Panc1 (cell line): ENCODE measurements around the gene CCDC200. TPM values are rescaled to one million over a fixed set of nuclear protein-coding genes. Genes with fewer than 3 reads are reported as not detected.

ENCODE experiments used
- ATAC-seq: fragments of 200-7000 bp; cut with Tn5 transposase; 2 replicates; pipeline ENCODE4 v1.9.1; 2020; ENCODE audit warnings: mild to moderate bottlenecking, moderate library complexity
- BruUV-seq: library from RNA; stranded (reverse); fragments of 400-500 nt; replicated peaks from 2 replicates; lab custom pipeline; 2021; lab: Mats Ljungman, UMichigan
- CTCF ChIA-PET: fragments of 300-600 bp; sonication (Branson Sonifier 250); formaldehyde crosslinking; loops from one replicate; lab custom pipeline; 2022; ENCODE audit warnings: antibody characterized with exemption; lab: Charles Lee
- POLR2A ChIA-PET: fragments of 300-600 bp; sonication (Branson Sonifier 250); formaldehyde crosslinking; loops from one replicate; lab custom pipeline; 2022; ENCODE audit warnings: antibody characterized with exemption; lab: Charles Lee
- DNase-seq: peaks from one replicate; pipeline ENCODE4 v3.0.0-alpha.2; 2010; ENCODE audit warnings: low read depth, low spot score
- H3K27ac ChIP-seq: 2 replicates; pipeline ENCODE4 v1.5.1; 2011; ENCODE audit warnings: mild to moderate bottlenecking, low read length, inconsistent platforms
- H3K27me3 ChIP-seq: fragments of 200-500 bp; sonication (Bioruptor generic); 2 replicates; pipeline ENCODE4 v1.6.0; 2014; ENCODE audit warnings: low read length, inconsistent platforms; ENCODE audit not compliant: control insufficient read depth, insufficient read depth
- H3K36me3 ChIP-seq: fragments of 200-500 bp; sonication (Bioruptor generic); 2 replicates; pipeline ENCODE4 v1.5.1; 2014; ENCODE audit warnings: inconsistent platforms, mild to moderate bottlenecking, low read length, moderate library complexity; ENCODE audit not compliant: control insufficient read depth, insufficient read depth
- H3K4me1 ChIP-seq: 2 replicates; pipeline ENCODE4 v1.5.1; 2011; ENCODE audit warnings: inconsistent platforms, mild to moderate bottlenecking, low read length, moderate library complexity; ENCODE audit not compliant: control insufficient read depth, insufficient read depth
- H3K4me3 ChIP-seq, 2 experiments: 2 replicates each; pipeline ENCODE4 v1.5.1; 2011 to 2012; ENCODE audit warnings: low read depth in 2 of 2, low read length in 2 of 2, mild to moderate bottlenecking in 2 of 2, inconsistent platforms in 1 of 2, moderate library complexity in 1 of 2
- H3K9me3 ChIP-seq: fragments of 200-500 bp; sonication (Bioruptor generic); 2 replicates; pipeline ENCODE4 v1.5.1; 2014; ENCODE audit warnings: low read depth, mild to moderate bottlenecking, inconsistent platforms, low read length, moderate library complexity; ENCODE audit not compliant: control insufficient read depth, insufficient read depth
- CTCF ChIP-seq: fragments of 450-650 bp; IDR thresholded peaks from 2 replicates; pipeline ENCODE4 v1.5.1; 2017; ENCODE audit warnings: mild to moderate bottlenecking
- POLR2AphosphoS5 ChIP-seq: IDR thresholded peaks from 2 replicates; pipeline ENCODE4 v1.6.1; 2012; ENCODE audit warnings: mild to moderate bottlenecking, low read depth, low read length, moderate library complexity
- SIN3A ChIP-seq: IDR thresholded peaks from 2 replicates; pipeline ENCODE4 v1.6.1; 2012; ENCODE audit warnings: low read depth, mild to moderate bottlenecking, low read length, moderate library complexity, borderline replicate concordance; ENCODE audit not compliant: insufficient read depth
- TCF7L2 ChIP-seq: IDR thresholded peaks from 2 replicates; pipeline ENCODE4 v1.6.1; 2011; ENCODE audit warnings: mild to moderate bottlenecking, low read depth, low read length, inconsistent platforms
- in situ Hi-C: cut with HindIII; loops from 2 replicates; pipeline ENCODE4 v1.10.0; 2016; ENCODE audit warnings: low sequenced_read_pairs, low pct_unique_long_range_greater_than_20kb
- intact Hi-C: fragments of 100-400 bp; cut with micrococcal nuclease; formaldehyde crosslinking; loops from one replicate; pipeline ENCODE4 v1.10.0; 2022; ENCODE audit not compliant: unreplicated experiment
- total RNA-seq: library from RNA; stranded (reverse); gene quantifications from one replicate; pipeline ENCODE4 v1.2.1, GENCODE V29; 2021; ENCODE audit not compliant: unreplicated experiment
- TF ChIP-seq, protein P1 (sequence below), 2 experiments: IDR thresholded peaks; 2 replicates each; pipeline ENCODE4 v1.6.1; 2011 to 2012; ENCODE audit warnings: low read depth in 2 of 2, control low read depth in 1 of 2, low read length in 1 of 2, mild to moderate bottlenecking in 1 of 2, moderate library complexity in 1 of 2; ENCODE audit not compliant: insufficient read depth in 1 of 2

CCDC200 gene
- total RNA-seq, 1 experiment from 2014 or later = not detected

DNA sequence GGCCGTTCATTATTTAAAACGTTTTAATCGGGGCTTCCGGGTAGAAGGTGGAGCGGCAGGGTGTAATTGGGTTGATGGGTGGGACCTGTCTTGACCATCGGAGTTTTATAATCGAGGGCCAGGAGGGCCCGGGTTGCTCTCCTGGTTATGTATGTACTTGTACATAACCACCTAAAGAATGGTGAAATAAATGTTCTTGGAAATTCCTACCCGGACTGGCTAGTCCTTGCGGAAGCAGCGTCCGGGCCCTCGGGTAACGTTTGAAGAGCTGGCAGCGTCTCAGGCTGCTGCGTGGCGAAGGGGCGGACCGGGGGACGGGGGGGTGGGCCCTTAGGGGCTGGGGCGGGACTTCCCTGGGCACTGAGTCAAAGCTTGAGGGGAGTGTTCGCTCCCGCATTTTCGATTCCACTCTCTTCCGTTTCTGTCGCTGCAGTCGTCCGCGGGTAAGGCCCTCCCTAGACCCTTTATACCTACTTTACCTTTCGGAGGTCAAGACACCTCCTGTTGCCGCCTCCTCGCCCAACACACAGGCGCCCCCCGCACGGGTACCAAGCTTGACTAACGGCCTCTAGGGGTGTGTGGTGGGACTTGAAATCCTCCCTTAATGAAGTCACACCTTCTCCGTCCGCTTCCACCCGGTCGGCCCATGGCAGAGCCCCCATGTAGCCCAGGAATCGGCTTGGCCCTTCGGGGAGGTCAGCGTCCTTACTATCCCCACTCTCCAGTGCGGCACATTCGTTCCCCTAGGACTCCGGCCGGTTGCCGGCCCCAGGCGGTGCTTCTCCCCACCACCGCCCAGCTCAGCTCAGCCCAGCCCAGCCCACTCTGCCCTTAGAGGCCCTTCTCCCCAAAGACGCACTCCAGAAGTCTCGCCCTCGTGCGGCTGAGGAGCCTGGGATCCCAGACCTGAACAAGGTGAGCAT is 16.7 kb downstream of the CCDC200 start, which contains the start of gene TMEM106A:
Gene TMEM106A (plus strand): TSS at position 396 of the 923 bp plus-strand sequence. CDS start 1,167 bp downstream, outside the sequence.
- peak within 1 kb of the TSS; percentile 52 to 74 for H3K4me3 ChIP-seq
- CTCF ChIA-PET = interaction anchor here (0.5 kb wide), 1 partner anchor 40 kb away, joined by 3 read pairs; no protein-coding TSS in a partner anchor
- TF ChIP-seq POLR2AphosphoS5 (peak; percentile 66; the same call in 1 of the 2 replicates), SIN3A (0 out of 2 replicates have a peak, but pooled peaks have one; percentile 40)
- TF ChIP-seq, protein P1, sequence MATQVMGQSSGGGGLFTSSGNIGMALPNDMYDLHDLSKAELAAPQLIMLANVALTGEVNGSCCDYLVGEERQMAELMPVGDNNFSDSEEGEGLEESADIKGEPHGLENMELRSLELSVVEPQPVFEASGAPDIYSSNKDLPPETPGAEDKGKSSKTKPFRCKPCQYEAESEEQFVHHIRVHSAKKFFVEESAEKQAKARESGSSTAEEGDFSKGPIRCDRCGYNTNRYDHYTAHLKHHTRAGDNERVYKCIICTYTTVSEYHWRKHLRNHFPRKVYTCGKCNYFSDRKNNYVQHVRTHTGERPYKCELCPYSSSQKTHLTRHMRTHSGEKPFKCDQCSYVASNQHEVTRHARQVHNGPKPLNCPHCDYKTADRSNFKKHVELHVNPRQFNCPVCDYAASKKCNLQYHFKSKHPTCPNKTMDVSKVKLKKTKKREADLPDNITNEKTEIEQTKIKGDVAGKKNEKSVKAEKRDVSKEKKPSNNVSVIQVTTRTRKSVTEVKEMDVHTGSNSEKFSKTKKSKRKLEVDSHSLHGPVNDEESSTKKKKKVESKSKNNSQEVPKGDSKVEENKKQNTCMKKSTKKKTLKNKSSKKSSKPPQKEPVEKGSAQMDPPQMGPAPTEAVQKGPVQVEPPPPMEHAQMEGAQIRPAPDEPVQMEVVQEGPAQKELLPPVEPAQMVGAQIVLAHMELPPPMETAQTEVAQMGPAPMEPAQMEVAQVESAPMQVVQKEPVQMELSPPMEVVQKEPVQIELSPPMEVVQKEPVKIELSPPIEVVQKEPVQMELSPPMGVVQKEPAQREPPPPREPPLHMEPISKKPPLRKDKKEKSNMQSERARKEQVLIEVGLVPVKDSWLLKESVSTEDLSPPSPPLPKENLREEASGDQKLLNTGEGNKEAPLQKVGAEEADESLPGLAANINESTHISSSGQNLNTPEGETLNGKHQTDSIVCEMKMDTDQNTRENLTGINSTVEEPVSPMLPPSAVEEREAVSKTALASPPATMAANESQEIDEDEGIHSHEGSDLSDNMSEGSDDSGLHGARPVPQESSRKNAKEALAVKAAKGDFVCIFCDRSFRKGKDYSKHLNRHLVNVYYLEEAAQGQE (IDR thresholded peaks at IDR 0.05; ENCODE audit: insufficient read depth in 1 of 2, low read depth in 2 of 2, low read length in 1 of 2) = no peak
- H3K4me1 ChIP-seq = peaks cover 11% of the 10 kb centered on the region
- intact Hi-C loops (no loop called here), in situ Hi-C loops (no loop called here)
- H3K27me3 ChIP-seq = no peaks in the 10 kb centered on the region
- no peaks in the 10 kb centered on the region; the same call in 1 of the 2 replicates for H3K36me3 ChIP-seq
- no TSS peak for BruUV-seq
- no peaks in the 10 kb centered on the region for H3K9me3 ChIP-seq
- DNase-seq (no peak), ATAC-seq (peak; percentile 96)
- POLR2A ChIA-PET = interaction anchor here (0.5 to 0.7 kb wide), 2 partner anchors 82 to 104 kb away, joined by 3 to 4 read pairs; no protein-coding TSS in a partner anchor
- peak within 1 kb of the TSS; percentile 90 for H3K27ac ChIP-seq

- no peak for ATAC-seq
These were observed 17.3 kb downstream of the CCDC200 start for GRCh38 chr17:43211123-43211479.

More at GRCh38 chr17:43211123-43211479, 17.3 kb downstream of the CCDC200 start:
- Histone ChIP-seq H3K4me1 (peaks cover 11% of the 10 kb centered on the region), H3K36me3 (no peaks in the 10 kb centered on the region; the same call in 1 of the 2 replicates), H3K27ac (peak overlapping the region; percentile 90), H3K9me3 (no peaks in the 10 kb centered on the region), H3K4me3 (peak overlapping the region; percentile 52 to 74), H3K27me3 (no peaks in the 10 kb centered on the region)
- POLR2A ChIA-PET = no interaction called here
- no peak for TF ChIP-seq SIN3A
- TF ChIP-seq POLR2AphosphoS5 = no peak
- no peak for TF ChIP-seq TCF7L2
- TF ChIP-seq, protein P1 (IDR thresholded peaks at IDR 0.05; ENCODE audit: insufficient read depth in 1 of 2, low read depth in 2 of 2, low read length in 1 of 2) = no peak
- no peak for TF ChIP-seq CTCF
- DNase-seq = no peak
- in situ Hi-C loops = no loop called here
- BruUV-seq = TSS peak; percentile 81
- intact Hi-C loops = no loop called here
- CTCF ChIA-PET = no interaction called here
